GM23338 (cell line): Measurements from ENCODE around the gene EPS8L3. TPM values are rescaled to one million over a fixed set of nuclear protein-coding genes. Genes with fewer than 3 reads are reported as not detected.

Experiments
- ATAC-seq: fragments of 200-7000 bp; cut with Tn5 transposase; 3 replicates; pipeline ENCODE4 v1.9.1; 2020
- DNase-seq: peaks from one replicate; pipeline ENCODE4 v3.0.0-alpha.2; 2015; ENCODE audit warnings: low spot score
- H2AFZ ChIP-seq: fragments of 200-600 bp; sonication (generic); 2 replicates; pipeline ENCODE4 v1.8.0; 2016; ENCODE audit warnings: antibody characterized with exemption, mild to moderate bottlenecking, moderate library complexity
- H3F3A ChIP-seq: fragments of 200-600 bp; sonication (generic); replicated peaks from 2 replicates; pipeline ENCODE4 v1.8.0; 2017; ENCODE audit warnings: antibody characterized with exemption, mixed run types, low read depth
- H3K27ac ChIP-seq: fragments of 200-600 bp; sonication (generic); 2 replicates; pipeline ENCODE4 v1.6.1; 2016; ENCODE audit warnings: low read depth
- H3K27me3 ChIP-seq: fragments of 200-600 bp; sonication (generic); 2 replicates; pipeline ENCODE4 v1.8.0; 2016; ENCODE audit warnings: mild to moderate bottlenecking, mixed run types, moderate library complexity; ENCODE audit not compliant: insufficient read depth
- H3K36me3 ChIP-seq: fragments of 200-600 bp; sonication (generic); 2 replicates; pipeline ENCODE4 v1.8.0; 2016; ENCODE audit warnings: mild to moderate bottlenecking; ENCODE audit not compliant: insufficient read depth
- H3K4me1 ChIP-seq: fragments of 200-600 bp; sonication (generic); 2 replicates; pipeline ENCODE4 v1.8.0; 2016; ENCODE audit warnings: mild to moderate bottlenecking, moderate library complexity; ENCODE audit not compliant: insufficient read depth
- H3K4me2 ChIP-seq: fragments of 200-600 bp; sonication (generic); 2 replicates; pipeline ENCODE4 v1.7.1; 2017; ENCODE audit warnings: mixed run types
- H3K4me3 ChIP-seq: fragments of 200-600 bp; sonication (generic); 2 replicates; pipeline ENCODE4 v1.6.1; 2016; ENCODE audit warnings: mixed run types
- H3K79me2 ChIP-seq: fragments of 200-600 bp; sonication (generic); replicated peaks from 2 replicates; pipeline ENCODE4 v1.8.0; 2017; ENCODE audit warnings: mild to moderate bottlenecking; ENCODE audit not compliant: insufficient read depth
- H3K9me2 ChIP-seq: fragments of 200-600 bp; sonication (generic); 2 replicates; pipeline ENCODE4 v1.8.0; 2017; ENCODE audit not compliant: insufficient read depth
- H4K20me1 ChIP-seq: fragments of 200-600 bp; sonication (generic); replicated peaks from 2 replicates; pipeline ENCODE4 v1.8.0; 2017; ENCODE audit warnings: mild to moderate bottlenecking; ENCODE audit not compliant: insufficient read depth
- H3K27ac Mint-ChIP-seq: 2 replicates; pipeline ENCODE4 v1.8.0; 2020; ENCODE audit warnings: inconsistent platforms, mild to moderate bottlenecking, moderate library complexity, mixed read lengths
- H3K27me3 Mint-ChIP-seq: 3 replicates; pipeline ENCODE4 v1.8.0; 2022; ENCODE audit warnings: low read depth, mild to moderate bottlenecking, moderate library complexity, mixed read lengths, inconsistent platforms; ENCODE audit not compliant: insufficient read depth, poor library complexity
- H3K36me3 Mint-ChIP-seq: 3 replicates; pipeline ENCODE4 v1.8.0; 2021; ENCODE audit warnings: low read depth, mild to moderate bottlenecking, inconsistent platforms, moderate library complexity, mixed read lengths
- H3K4me1 Mint-ChIP-seq: 3 replicates; pipeline ENCODE4 v1.8.0; 2020; ENCODE audit warnings: mild to moderate bottlenecking, inconsistent platforms, mixed read lengths
- H3K4me3 Mint-ChIP-seq: 3 replicates; pipeline ENCODE4 v1.8.0; 2021; ENCODE audit warnings: moderate library complexity, mild to moderate bottlenecking, inconsistent platforms, mixed read lengths
- H3K9me3 Mint-ChIP-seq: 3 replicates; pipeline ENCODE4 v1.8.0; 2020; ENCODE audit warnings: moderate library complexity, mild to moderate bottlenecking, inconsistent platforms, mixed read lengths
- CREB1 ChIP-seq: fragments of 250-450 bp; sonication (Bioruptor Pico); IDR thresholded peaks from 2 replicates; pipeline ENCODE4 v1.5.0; 2020; ENCODE audit warnings: low read depth, mild to moderate bottlenecking, moderate library complexity
- CTCF ChIP-seq, 2 experiments: fragments of 200-600 bp in 1 of 2; sonication (generic) in 1 of 2; conservative IDR thresholded peaks; 2 replicates each; pipeline versions ENCODE4 v1.5.1 to v1.6.1; 2016 to 2017; ENCODE audit warnings: antibody characterized with exemption in 2 of 2, low read depth in 2 of 2, mild to moderate bottlenecking in 2 of 2, moderate library complexity in 1 of 2
- JUNB ChIP-seq: IDR thresholded peaks from one replicate; pipeline ENCODE4 v1.6.1; 2016; ENCODE audit warnings: antibody characterized with exemption; ENCODE audit not compliant: unreplicated experiment
- POLR2AphosphoS5 ChIP-seq: IDR thresholded peaks from 2 replicates; pipeline ENCODE4 v1.6.1; 2016; ENCODE audit warnings: antibody characterized with exemption, low read depth
- STAT1 ChIP-seq: IDR thresholded peaks from one replicate; pipeline ENCODE4 v1.6.1; 2016; ENCODE audit warnings: antibody characterized with exemption; ENCODE audit not compliant: unreplicated experiment
- ZNF331 ChIP-seq: fragments of 250-450 bp; sonication (Bioruptor Pico); IDR thresholded peaks from 2 replicates; pipeline ENCODE4 v1.5.0; 2020; ENCODE audit warnings: low read depth, mild to moderate bottlenecking, moderate library complexity
- polyA plus RNA-seq: library from polyadenylated mRNA; unstranded; fragments of >200 nt; fragmentation: Nextera tagmentation; extraction: Ambion mirVana; gene quantifications from 2 replicates; pipeline ENCODE4 v1.2.1, GENCODE V29; 2016
- total RNA-seq: library from RNA; depleted of rRNA; stranded (reverse); fragments of >200 nt; shearing (Covaris generic); gene quantifications from 2 replicates; pipeline ENCODE4 v1.2.3, GENCODE V29; 2014
- TF ChIP-seq, protein P1 (sequence below): IDR thresholded peaks from 2 replicates; pipeline ENCODE4 v1.6.1; 2016; ENCODE audit warnings: antibody characterized with exemption
- TF ChIP-seq, protein P2 (sequence below): fragments of 250-450 bp; sonication (Bioruptor Pico); IDR thresholded peaks from 2 replicates; pipeline ENCODE4 v1.5.0; 2020; ENCODE audit warnings: mild to moderate bottlenecking, moderate library complexity
- TF ChIP-seq, protein P3 (sequence below): IDR thresholded peaks from one replicate; pipeline ENCODE4 v1.6.1; 2018; ENCODE audit warnings: antibody characterized with exemption; ENCODE audit not compliant: unreplicated experiment

The EPS8L3 gene
- total and polyA plus RNA-seq, 2 experiments from 2014 or later, result not detected

DNA sequence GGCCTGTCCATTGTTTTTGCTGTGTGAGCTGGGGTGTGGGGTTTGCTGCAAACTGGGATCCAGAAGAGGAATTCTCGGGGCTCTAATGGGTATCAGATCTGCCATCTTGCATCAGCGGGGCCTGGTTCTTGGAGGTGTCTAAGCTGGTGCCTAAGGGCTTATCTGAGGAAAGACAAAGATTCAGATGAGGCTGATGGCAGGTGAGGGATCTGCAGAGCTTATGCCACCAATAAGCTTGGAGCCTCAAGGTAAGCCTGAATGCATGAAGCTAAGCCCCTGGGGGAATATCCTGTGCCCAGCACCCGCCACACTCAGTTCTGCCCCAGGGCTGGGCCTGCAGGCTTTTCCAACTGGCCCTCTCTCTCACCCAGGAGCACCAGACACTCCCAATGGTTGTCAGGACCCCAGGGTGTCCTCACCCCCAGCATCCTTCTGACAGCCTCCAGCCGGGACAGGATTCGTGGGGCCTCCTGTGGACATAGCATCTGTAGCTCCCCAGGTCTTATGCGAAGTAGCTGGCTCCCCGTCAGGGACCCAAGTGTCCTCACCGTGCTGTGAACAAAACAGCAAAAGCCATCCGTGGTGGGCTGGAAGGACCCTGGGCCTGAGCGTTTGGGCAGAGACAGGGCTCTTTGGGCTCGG, 13.4 kb downstream of the EPS8L3 start:
- ATAC-seq (no peak), DNase-seq (no peak)
- Histone ChIP-seq H3K79me2 (no peaks in the 10 kb centered on the region), H3K4me2 (no peak overlapping the region), H3K4me3 (no peak overlapping the region), H3K4me1 (no peaks in the 10 kb centered on the region), H4K20me1 (no peaks in the 10 kb centered on the region), H3K9me2 (no peaks in the 10 kb centered on the region), H2AFZ (no peak overlapping the region), H3F3A (no peaks in the 10 kb centered on the region), H3K36me3 (no peaks in the 10 kb centered on the region), H3K27ac (no peak overlapping the region), H3K27me3 (no peaks in the 10 kb centered on the region)
- no peaks in the 10 kb centered on the region for H3K4me1 Mint-ChIP-seq
- H3K36me3 Mint-ChIP-seq, result peaks cover 9% of the 10 kb centered on the region; the same call in 2 of the 3 replicates
- TF ChIP-seq CTCF (conservative IDR thresholded peaks at IDR 0.05; ENCODE audit: low read depth in 2 of 2) (no peak), STAT1 (no peak), CREB1 (no peak), JUNB (no peak), POLR2AphosphoS5 (no peak), ZNF331 (no peak)
- TF ChIP-seq, protein P1, sequence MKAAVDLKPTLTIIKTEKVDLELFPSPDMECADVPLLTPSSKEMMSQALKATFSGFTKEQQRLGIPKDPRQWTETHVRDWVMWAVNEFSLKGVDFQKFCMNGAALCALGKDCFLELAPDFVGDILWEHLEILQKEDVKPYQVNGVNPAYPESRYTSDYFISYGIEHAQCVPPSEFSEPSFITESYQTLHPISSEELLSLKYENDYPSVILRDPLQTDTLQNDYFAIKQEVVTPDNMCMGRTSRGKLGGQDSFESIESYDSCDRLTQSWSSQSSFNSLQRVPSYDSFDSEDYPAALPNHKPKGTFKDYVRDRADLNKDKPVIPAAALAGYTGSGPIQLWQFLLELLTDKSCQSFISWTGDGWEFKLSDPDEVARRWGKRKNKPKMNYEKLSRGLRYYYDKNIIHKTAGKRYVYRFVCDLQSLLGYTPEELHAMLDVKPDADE, result no peak
- TF ChIP-seq, protein P2, sequence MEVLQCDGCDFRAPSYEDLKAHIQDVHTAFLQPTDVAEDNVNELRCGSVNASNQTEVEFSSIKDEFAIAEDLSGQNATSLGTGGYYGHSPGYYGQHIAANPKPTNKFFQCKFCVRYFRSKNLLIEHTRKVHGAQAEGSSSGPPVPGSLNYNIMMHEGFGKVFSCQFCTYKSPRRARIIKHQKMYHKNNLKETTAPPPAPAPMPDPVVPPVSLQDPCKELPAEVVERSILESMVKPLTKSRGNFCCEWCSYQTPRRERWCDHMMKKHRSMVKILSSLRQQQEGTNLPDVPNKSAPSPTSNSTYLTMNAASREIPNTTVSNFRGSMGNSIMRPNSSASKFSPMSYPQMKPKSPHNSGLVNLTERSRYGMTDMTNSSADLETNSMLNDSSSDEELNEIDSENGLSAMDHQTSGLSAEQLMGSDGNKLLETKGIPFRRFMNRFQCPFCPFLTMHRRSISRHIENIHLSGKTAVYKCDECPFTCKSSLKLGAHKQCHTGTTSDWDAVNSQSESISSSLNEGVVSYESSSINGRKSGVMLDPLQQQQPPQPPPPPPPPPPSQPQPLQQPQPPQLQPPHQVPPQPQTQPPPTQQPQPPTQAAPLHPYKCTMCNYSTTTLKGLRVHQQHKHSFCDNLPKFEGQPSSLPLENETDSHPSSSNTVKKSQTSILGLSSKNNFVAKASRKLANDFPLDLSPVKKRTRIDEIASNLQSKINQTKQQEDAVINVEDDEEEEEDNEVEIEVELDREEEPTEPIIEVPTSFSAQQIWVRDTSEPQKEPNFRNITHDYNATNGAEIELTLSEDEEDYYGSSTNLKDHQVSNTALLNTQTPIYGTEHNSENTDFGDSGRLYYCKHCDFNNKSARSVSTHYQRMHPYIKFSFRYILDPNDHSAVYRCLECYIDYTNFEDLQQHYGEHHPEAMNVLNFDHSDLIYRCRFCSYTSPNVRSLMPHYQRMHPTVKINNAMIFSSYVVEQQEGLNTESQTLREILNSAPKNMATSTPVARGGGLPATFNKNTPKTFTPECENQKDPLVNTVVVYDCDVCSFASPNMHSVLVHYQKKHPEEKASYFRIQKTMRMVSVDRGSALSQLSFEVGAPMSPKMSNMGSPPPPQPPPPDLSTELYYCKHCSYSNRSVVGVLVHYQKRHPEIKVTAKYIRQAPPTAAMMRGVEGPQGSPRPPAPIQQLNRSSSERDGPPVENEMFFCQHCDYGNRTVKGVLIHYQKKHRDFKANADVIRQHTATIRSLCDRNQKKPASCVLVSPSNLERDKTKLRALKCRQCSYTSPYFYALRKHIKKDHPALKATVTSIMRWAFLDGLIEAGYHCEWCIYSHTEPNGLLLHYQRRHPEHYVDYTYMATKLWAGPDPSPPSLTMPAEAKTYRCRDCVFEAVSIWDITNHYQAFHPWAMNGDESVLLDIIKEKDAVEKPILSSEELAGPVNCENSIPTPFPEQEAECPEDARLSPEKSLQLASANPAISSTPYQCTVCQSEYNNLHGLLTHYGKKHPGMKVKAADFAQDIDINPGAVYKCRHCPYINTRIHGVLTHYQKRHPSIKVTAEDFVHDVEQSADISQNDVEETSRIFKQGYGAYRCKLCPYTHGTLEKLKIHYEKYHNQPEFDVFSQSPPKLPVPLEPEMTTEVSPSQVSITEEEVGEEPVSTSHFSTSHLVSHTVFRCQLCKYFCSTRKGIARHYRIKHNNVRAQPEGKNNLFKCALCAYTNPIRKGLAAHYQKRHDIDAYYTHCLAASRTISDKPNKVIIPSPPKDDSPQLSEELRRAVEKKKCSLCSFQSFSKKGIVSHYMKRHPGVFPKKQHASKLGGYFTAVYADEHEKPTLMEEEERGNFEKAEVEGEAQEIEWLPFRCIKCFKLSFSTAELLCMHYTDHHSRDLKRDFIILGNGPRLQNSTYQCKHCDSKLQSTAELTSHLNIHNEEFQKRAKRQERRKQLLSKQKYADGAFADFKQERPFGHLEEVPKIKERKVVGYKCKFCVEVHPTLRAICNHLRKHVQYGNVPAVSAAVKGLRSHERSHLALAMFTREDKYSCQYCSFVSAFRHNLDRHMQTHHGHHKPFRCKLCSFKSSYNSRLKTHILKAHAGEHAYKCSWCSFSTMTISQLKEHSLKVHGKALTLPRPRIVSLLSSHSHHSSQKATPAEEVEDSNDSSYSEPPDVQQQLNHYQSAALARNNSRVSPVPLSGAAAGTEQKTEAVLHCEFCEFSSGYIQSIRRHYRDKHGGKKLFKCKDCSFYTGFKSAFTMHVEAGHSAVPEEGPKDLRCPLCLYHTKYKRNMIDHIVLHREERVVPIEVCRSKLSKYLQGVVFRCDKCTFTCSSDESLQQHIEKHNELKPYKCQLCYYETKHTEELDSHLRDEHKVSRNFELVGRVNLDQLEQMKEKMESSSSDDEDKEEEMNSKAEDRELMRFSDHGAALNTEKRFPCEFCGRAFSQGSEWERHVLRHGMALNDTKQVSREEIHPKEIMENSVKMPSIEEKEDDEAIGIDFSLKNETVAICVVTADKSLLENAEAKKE, result no peak
- TF ChIP-seq, protein P3, sequence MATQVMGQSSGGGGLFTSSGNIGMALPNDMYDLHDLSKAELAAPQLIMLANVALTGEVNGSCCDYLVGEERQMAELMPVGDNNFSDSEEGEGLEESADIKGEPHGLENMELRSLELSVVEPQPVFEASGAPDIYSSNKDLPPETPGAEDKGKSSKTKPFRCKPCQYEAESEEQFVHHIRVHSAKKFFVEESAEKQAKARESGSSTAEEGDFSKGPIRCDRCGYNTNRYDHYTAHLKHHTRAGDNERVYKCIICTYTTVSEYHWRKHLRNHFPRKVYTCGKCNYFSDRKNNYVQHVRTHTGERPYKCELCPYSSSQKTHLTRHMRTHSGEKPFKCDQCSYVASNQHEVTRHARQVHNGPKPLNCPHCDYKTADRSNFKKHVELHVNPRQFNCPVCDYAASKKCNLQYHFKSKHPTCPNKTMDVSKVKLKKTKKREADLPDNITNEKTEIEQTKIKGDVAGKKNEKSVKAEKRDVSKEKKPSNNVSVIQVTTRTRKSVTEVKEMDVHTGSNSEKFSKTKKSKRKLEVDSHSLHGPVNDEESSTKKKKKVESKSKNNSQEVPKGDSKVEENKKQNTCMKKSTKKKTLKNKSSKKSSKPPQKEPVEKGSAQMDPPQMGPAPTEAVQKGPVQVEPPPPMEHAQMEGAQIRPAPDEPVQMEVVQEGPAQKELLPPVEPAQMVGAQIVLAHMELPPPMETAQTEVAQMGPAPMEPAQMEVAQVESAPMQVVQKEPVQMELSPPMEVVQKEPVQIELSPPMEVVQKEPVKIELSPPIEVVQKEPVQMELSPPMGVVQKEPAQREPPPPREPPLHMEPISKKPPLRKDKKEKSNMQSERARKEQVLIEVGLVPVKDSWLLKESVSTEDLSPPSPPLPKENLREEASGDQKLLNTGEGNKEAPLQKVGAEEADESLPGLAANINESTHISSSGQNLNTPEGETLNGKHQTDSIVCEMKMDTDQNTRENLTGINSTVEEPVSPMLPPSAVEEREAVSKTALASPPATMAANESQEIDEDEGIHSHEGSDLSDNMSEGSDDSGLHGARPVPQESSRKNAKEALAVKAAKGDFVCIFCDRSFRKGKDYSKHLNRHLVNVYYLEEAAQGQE, result no peak
- peaks cover 12% of the 10 kb centered on the region for H3K27me3 Mint-ChIP-seq
- H3K4me3 Mint-ChIP-seq, result no peak overlapping the region
- H3K9me3 Mint-ChIP-seq, result peaks cover 23% of the 10 kb centered on the region
- H3K27ac Mint-ChIP-seq, result no peak overlapping the region
